Skin epidermis (tissue), 12 donors: ENCODE results near the gene PSMA1.
"Not testable (repeated sequence)": the region's sequence is repeated elsewhere in the genome, so short reads cannot be mapped to it uniquely, and the experiment has no call there.

Experiments used
- H3K27ac ChIP-seq, 21 experiments: fragments of 200-600 bp; sonication (generic) in 11 of 21; one replicate each; pipeline ENCODE4 v1.5.0; 2020; ENCODE audit warnings: mild to moderate bottlenecking in 3 of 21, inconsistent platforms in 2 of 21, moderate library complexity in 2 of 21
- H3K4me3 ChIP-seq, 7 experiments: fragments of 200-600 bp; sonication (generic) in 2 of 7; one replicate each; pipeline ENCODE4 v1.5.0; 2020; ENCODE audit warnings: inconsistent platforms in 2 of 7, mild to moderate bottlenecking in 2 of 7, moderate library complexity in 1 of 7

PSMA1 gene

DNA sequence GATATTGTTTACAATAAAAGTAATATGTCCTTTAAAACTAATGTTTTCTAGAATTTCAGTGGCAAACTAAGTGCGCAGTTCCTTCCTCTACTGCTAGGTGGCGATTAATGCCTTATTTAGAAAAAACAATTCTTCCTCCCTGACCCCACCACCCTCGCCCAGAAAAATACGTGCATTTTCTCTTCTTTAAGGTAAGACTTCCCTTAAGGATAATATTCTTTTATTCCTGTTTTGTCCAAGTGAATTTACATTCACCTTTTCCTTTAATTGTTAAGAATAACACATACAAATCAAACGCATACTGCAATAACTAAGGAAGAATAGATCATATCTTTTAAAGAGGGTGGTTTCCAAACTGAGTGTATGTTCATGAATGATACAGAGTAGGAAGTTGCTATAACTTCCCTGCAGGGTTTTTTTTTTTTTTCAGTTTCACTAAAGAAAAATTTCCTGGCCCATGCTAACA is 17.0 kb upstream of the PSMA1 start:
- Histone ChIP-seq H3K4me3 (no peak overlapping the region), H3K27ac (peak overlapping the region in 1 of 21 experiments; percentile 14)

DNA sequence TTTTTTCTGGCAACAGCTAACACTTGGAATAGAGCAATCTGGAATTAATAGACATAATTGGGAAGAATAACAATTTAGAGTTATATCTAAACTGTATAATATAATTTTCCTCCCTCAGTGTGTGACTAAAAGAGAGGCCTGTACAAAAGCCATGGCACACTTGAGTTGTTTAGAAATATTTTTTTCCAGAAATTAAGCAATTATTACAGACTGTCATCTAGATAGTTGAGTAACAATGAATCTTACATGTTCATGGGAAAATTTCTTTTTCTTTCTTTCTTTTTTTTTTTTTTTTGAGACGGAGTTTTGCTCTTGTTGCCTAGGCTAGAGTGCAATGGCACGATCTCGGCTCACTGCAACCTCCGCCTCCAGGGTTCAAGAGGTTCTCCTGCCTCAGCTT is 15.0 kb upstream of the PSMA1 start:
- not testable (repeated sequence) for H3K27ac ChIP-seq, H3K4me3 ChIP-seq

GRCh38 chr11:14529951-14530350 is 9.8 kb upstream of the PSMA1 start:
- no peak overlapping the region for H3K4me3 ChIP-seq
- H3K27ac ChIP-seq = no peak overlapping the region

DNA sequence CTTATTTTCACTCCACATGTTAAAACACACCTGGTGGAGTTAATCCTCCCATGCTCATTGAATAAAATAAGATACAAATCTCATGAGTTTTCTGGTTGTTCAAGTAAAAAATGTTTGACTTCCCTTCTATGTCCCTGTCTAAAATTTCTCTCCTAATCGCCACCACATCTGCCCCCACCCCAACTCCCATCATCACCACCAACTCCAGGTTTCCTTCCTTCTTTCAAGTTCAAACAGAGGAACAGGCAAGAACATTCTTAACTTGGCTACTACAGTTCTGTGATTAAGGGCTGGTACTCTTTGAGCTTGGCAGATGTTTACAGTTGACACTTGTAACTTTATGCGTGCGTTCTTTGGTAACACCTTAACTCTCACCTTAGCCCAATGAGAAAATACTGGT is 9.1 kb upstream of the PSMA1 start:
- Histone ChIP-seq H3K27ac (no peak overlapping the region), H3K4me3 (no peak overlapping the region)

DNA sequence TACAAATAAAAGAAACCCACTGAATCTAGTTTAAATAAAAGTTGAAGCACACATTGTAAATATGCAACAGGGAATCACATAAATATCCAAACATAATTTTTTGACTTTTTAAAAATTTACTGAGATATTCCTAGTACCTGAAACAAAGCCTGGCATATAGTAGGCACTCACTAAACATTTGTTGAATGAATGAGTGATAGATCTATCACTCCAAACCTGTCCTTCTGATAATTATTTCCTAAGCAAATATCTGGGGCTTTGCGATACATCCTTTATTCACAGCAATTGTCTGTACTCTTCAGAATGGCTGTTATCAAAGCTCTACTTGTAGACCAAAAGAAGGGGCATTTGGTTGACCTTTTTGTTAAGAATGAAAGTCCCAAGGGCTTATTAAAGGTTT is 2.6 kb upstream of the PSMA1 start:
- Histone ChIP-seq H3K27ac (no peak overlapping the region), H3K4me3 (no peak overlapping the region)

DNA sequence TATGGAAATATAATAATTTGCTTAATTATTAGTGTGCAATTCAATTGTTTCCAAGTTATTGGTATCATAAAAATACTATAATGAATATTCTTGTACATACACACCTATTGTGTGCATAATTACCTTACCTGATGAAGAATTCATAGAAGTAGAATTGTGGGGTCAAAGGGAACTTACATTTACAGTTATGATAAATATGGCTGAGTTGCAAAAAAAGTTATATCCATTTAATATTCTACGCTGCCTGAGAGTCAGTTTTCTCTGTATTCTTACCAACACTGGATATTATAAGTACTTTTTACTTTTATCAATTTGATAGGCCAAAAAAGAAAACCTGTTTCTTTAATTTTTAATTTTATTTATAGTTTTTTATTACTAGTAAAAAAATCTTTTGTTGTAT is 2.1 kb upstream of the PSMA1 start:
- H3K4me3 ChIP-seq = no peak overlapping the region
- H3K27ac ChIP-seq = no peak overlapping the region

GRCh38 chr11:14520747-14521151 is 563 bp upstream of the PSMA1 start:
- H3K27ac ChIP-seq = peak overlapping the region in 20 of 21 experiments; percentile 10 to 97 (median 94)

GRCh38 chr11:14519597-14519916 is 629 bp downstream of the PSMA1 start:
- Histone ChIP-seq H3K27ac (peak overlapping the region; percentile 40 to 97 (median 94)), H3K4me3 (peak overlapping the region; percentile 61 to 95 (median 77))

More at GRCh38 chr11:14520747-14521151, 563 bp upstream of the PSMA1 start:
- peak overlapping the region; percentile 61 to 95 (median 77) for H3K4me3 ChIP-seq

DNA sequence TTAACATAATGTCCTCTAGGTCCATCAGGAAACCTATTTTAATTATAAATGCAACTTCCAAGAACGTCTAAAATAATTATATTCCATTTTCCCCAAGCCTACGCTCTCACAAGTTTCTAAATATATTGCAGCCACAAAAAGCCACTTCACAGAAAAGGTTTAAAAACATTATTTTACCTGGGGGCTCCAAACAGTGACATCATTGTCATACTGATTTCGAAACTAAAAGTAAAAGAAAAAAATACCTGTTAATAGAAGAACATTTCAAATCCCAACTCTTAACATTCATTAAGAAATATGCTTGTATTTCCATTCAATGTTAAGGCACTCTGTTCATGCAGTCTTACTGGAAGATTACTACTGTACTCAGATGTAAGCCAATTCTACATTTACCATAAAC is 1.4 kb downstream of the PSMA1 start:
- H3K27ac ChIP-seq = peak overlapping the region in 15 of 21 experiments; percentile 88 to 97 (median 95)
- peak overlapping the region in 6 of 7 experiments; percentile 61 to 95 (median 77) for H3K4me3 ChIP-seq

DNA sequence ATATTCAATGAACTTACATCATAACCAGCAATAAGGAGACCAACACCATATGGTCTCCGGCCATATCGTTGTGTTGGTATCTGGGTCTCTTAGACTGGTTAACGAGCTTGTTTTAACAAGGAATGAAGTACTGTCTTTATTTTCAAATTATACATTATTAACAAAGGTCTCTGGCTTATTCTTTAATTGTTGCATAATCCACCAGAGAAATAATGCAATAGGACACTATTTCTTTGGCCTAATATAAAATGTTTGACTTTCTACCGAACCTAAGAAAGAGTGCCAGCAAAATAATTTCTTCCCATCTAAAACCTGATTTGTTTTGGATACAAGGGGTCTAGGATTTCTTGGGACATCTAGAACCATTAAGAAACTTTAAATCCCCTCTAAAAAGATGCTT is 6.4 kb downstream of the PSMA1 start:
- no peak overlapping the region for H3K4me3 ChIP-seq

GRCh38 chr11:14506532-14506931 is 13.7 kb downstream of the PSMA1 start:
- H3K4me3 ChIP-seq = no peak overlapping the region
- H3K27ac ChIP-seq = no peak overlapping the region

More for the DNA sequence above, 6.4 kb downstream of the PSMA1 start:
- no peak overlapping the region for H3K27ac ChIP-seq

DNA sequence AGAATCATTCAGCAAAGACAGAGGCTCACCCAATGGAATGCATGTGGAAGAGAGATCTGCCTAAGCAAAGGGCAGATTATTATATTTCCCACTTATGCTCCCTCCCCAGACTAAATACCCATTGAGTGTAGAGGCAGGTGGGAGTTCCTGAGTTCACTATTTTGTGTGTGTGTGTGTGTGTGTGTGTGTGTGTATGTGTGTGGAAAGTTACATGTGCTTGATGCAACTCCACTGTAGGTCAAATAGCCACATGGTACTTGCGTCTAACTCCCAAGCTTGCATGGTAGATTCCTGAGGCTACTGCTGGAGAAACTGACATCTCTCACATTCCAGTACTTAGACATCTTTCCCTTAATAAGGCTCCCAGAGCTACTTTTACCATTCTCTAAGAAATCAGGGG is 17.2 kb downstream of the PSMA1 start:
- no peak overlapping the region for H3K27ac ChIP-seq
- no peak overlapping the region for H3K4me3 ChIP-seq

DNA sequence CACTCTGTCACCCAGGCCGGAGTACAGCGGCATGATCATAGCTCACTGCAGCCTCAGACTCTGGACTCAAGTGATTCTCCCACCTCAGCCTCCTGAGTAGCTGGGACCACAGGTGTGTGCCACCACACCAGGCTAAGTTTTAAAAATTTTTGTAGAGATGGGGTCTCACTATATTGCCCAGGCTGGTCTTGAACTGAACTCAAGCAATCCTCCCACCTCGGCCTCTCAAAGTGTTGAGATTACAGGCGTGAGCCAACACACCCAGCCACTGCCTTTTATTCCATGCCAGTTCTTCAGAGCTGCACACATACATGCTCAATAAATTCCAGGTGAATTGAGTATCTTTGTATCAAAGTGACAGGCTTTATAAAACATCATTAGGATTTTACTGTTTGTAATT is 18.1 kb downstream of the PSMA1 start:
- Histone ChIP-seq H3K4me3 (no peak overlapping the region), H3K27ac (no peak overlapping the region)

- H3K27ac ChIP-seq = peak overlapping the region in 20 of 21 experiments; percentile 80 to 97 (median 94)
Measured at GRCh38 chr11:14500181-14500651, 20.0 kb downstream of the PSMA1 start.

GRCh38 chr11:14499560-14500180 is 20.5 kb downstream of the PSMA1 start, which contains the start of gene COPB1:
Gene COPB1 (minus strand): TSS chr11:14499811. CDS start chr11:14498928, 883 bp downstream.
- peak within 1 kb of the TSS; percentile 65 to 92 (median 78) for H3K4me3 ChIP-seq

More at GRCh38 chr11:14500181-14500651, 20.0 kb downstream of the PSMA1 start:
- peak overlapping the region; percentile 65 to 92 (median 78) for H3K4me3 ChIP-seq

DNA sequence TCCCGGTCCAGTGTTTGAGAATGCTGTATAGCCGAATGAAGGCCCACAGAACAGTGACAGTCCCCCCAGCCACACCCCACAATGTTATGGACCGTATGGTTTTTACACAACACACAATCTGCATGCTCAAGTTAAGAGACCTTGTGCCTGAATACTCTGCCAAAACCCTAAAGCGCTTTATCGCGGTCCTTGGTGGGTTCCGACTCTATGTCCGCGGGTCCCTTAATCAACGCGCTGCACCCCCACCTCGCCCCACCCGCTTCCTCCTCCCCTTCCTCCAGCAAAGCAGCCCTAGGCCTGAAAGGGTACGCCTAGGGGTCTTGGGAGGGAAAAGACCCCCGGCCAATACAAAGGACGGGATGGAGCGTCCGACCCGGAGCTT is 21.0 kb downstream of the PSMA1 start:
- Histone ChIP-seq H3K27ac (peak overlapping the region; percentile 80 to 97 (median 95)), H3K4me3 (peak overlapping the region; percentile 65 to 92 (median 78))

More at GRCh38 chr11:14499560-14500180, 20.5 kb downstream of the PSMA1 start, which contains the start of gene COPB1:
- peak within 1 kb of the TSS; percentile 80 to 97 (median 95) for H3K27ac ChIP-seq

DNA sequence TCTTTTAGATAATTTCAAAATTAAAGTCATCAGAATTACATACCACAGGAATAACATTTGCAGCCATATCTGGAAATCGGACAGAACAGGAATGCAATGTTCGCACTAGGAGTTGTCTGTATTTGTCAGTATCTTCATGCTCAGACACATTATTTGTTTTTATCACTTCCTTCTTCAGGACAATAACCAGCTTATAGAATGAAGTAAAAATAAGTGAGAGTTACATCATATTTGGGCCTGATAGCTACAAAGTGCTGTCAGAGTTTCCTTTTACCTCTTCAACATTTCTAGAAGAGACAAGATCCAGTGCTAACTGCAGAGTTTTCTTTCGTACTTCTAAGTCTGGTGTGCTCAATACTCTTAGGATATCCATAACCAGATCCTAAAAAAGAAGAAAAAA is 39.5 kb downstream of the PSMA1 start:
- H3K4me3 ChIP-seq = no peak overlapping the region

DNA sequence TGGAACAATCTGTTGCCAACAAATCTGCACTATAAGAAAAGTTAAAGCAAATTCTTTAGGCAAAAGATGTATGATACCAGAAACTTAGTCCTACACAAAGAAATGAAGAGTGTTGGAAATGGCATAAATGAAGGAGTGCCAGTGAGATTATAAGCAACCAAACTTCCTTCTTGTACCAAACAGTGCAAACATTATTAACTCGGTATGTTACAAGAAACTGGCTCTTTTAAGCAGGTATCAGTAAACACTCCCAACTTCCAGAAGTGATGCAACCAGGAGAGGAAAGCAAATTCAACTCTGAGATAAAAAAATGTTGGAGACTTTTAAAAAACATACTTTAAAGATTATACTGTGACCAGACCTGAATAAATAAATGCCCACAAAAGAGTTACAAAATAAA is 49.1 kb downstream of the PSMA1 start:
- H3K4me3 ChIP-seq = no peak overlapping the region
- no peak overlapping the region for H3K27ac ChIP-seq

More for the DNA sequence above, 39.5 kb downstream of the PSMA1 start:
- no peak overlapping the region for H3K27ac ChIP-seq

- no peak overlapping the region for H3K27ac ChIP-seq
- H3K4me3 ChIP-seq = no peak overlapping the region
Measured at GRCh38 chr11:14463623-14464022, 56.6 kb downstream of the PSMA1 start.

DNA sequence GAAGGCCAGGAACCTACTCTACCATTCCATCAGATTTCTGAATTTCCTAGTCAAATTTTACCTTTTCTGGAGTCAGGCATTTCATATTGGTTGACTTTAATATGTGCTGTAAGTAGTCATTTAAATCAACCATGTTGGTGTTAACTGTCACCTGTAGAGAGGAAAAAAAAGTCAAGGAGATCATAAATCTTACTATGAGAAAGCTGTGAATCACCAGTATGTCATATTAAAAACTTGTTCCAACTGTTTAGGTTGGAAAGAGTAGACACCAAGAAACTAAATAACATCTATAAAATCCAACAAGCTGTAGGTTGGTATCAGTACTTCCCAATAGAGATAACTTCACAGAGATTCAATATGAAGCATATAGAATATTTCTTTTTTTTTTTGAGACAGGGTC is 60.0 kb downstream of the PSMA1 start:
- no peak overlapping the region for H3K27ac ChIP-seq
- H3K4me3 ChIP-seq = no peak overlapping the region

- Histone ChIP-seq H3K4me3 (no peak overlapping the region), H3K27ac (no peak overlapping the region)
Measured at GRCh38 chr11:14458377-14458776, 61.8 kb downstream of the PSMA1 start.
